GM12872 (cell line): ENCODE results near the gene PCED1B.

Experiments
- TF ChIP-seq, protein P1 (sequence below): IDR thresholded peaks from 3 replicates; pipeline ENCODE4 v1.5.1; 2011; ENCODE audit warnings: low read depth, mild to moderate bottlenecking, low read length, moderate library complexity; ENCODE audit not compliant: insufficient read depth

PCED1B gene

DNA sequence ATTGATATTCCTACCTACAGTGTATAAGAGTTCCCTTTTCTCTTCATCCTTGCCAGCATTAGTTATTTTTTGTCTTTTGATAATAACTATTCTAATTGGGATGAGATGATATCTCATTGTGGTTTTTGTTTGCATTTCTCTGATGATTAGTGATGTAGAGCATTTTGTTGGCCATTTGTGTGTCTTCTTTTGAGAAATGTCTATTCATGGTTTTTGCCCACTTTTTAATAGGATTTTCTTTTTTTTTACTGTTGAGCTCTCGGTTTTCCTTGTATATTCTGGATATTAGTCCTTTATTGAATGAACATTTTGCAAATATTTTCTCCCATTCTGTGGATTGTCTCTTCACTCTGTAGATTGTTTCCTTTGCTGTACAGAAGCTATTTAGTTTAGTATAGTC is 79.9 kb downstream of the PCED1B start:
- TF ChIP-seq, protein P1, sequence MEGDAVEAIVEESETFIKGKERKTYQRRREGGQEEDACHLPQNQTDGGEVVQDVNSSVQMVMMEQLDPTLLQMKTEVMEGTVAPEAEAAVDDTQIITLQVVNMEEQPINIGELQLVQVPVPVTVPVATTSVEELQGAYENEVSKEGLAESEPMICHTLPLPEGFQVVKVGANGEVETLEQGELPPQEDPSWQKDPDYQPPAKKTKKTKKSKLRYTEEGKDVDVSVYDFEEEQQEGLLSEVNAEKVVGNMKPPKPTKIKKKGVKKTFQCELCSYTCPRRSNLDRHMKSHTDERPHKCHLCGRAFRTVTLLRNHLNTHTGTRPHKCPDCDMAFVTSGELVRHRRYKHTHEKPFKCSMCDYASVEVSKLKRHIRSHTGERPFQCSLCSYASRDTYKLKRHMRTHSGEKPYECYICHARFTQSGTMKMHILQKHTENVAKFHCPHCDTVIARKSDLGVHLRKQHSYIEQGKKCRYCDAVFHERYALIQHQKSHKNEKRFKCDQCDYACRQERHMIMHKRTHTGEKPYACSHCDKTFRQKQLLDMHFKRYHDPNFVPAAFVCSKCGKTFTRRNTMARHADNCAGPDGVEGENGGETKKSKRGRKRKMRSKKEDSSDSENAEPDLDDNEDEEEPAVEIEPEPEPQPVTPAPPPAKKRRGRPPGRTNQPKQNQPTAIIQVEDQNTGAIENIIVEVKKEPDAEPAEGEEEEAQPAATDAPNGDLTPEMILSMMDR, result no peak

DNA sequence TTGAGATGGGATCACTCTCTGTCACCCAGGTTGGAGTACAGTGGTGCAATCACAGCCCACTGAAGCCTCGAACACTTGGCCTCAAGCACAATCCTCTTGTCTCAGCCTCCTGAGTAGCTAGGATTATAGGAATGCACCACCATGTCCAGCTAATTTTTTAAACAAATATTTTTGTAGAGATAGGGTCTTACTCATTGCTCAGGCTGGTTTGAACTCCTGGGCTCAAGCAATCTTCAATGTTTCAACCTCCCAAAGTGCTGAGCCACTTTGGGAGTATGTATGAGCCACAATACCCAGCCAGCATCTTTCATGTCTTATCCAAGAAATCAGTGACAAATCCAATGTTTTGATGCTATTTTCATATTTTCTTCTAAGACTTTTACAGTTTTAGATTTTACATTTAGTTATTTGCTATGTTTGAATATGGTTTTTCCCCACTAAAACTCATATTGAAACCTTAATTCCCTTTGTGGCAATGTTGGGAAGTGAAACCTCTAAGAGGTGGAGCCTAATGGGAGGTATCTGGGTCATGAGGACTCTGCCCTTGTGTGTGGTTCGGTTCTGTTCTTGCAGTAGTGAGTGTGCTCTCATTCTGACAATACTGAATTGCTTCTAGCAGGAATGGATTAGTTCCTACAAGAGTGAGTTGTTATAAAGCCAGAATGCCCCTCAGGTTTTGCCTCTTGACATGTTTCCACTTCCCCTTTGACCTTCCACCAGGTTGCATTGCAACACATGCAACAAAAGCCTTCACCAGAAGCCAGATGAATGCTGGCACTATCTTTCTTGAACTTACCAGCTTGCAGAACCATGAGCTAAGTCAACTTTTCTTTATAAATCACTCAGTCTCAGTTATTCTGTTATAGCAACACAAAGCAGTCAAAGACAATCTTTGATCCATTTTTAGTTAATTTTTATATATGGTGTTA is 81.2 kb downstream of the PCED1B start:
- TF ChIP-seq, protein P1, result no peak

DNA sequence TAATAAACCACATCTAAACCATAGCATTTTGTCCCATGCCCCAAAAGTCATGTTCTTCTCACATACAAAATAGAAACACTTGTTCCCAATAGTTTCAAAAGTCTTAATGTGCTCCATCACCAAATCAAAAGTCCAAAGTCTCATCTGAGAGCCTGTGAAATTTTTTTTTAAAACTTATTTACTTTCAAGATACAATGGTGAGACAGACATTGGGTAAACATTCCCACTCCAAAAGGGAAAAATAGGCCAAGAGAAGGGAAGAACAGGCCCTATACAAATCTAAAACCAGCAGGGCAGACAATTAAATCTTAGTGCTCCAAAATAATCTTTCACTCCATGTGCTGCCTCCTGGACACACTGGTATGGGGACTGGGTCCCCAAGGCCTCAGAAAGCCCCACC is 84.7 kb downstream of the PCED1B start:
- TF ChIP-seq, protein P1, result no peak

DNA sequence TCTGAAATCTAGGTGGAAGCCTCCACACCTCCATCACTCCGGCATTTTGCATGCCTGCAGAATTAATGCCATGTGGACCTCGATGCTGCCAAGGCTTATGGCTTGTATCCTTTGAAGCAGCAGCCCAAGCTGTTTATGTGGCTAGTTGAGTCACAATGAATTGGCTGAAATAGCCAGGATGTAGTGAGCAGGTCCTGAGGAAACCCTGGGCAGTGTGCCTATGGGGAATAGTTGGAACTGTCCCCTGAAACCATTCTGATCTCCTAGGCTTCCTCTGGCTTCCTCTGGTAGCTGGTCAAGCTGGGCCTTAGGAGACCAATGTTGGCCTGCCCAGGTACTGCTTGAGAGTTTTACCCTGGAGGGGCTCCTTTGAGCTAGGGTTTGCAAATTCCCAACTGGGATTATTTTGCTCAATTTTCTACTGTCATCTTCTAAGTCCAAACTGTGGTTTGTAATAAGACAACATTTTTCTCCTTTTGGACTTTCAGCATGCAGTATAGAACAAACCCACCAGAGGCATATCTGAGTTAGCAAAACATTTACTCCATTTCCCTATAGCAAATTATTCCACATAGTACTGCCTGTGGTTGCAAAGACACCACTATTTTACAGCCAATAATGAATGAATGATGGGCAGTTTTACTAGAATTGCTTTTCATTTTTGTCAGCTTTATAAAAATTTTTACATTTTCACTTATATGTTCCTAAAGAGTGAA is 85.5 kb downstream of the PCED1B start:
- TF ChIP-seq, protein P1, result no peak

DNA sequence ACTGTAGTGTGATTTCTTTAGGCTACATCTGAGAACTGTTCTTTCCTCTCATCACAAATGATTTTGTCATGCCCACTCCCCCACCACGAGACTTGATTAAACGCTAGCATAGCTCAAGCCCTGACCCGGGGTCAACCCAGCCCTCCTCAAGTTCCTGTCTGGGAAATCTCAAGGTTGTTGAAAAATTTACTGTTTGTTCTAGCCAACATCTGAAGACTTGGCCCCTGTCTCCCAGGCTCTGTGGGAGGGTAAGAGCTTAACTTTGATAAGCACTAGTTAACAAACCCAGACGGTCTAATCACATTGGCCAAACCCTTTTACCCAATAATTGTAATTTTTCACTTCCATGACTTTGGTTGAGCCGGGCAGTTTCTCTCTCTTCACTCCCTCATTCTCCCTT is 86.5 kb downstream of the PCED1B start:
- TF ChIP-seq, protein P1, result no peak

DNA sequence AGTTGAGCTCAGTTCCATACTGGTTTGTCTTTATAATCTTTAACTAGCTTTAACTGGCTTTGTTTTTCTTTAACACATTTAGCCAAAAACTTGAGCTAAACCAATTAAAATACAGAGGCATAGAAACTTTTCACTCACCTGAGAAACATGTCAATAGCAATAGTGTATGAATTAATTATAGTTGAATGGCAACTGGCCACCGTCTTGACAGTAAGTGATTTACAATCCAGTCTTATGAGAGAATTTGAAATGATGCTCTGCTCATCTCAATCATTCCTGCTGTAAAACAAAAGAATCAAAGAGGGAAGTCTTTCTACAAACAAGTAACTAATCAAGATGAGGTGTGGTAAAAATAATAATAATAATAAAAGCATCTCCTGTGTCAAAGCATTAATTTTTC is 86.9 kb downstream of the PCED1B start:
- TF ChIP-seq, protein P1, result no peak

DNA sequence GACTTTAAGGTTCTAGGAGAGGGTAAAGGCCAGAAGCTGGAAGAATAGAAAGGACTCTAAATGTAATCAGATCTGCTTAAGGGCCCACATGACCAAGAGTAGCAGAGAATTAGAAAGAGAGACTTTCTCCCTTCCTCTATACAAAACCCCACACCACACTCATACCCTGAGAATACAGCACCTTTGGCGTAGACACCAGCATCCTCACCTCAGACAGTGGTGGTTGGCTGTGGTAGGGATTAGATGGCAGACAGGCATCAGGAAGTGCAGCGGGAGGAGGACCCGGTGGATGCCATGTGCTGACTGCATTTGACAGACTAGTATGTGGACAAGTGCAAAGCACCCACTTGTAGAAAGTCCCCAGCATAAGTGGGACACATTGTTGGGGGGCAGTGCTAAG is 98.6 kb downstream of the PCED1B start:
- TF ChIP-seq, protein P1, result no peak
